CMK (cell line): ENCODE results near the gene SRGAP2C.
"Not testable (repeated sequence)": the region's sequence is repeated elsewhere in the genome, so short reads cannot be mapped to it uniquely, and the experiment has no call there.

Experiments
- DNase-seq: peaks from one replicate; pipeline ENCODE4 v3.0.0-alpha.2; 2010; ENCODE audit warnings: low read depth

SRGAP2C gene

GRCh38 chr1:121186191-121186590 lies 1.4 kb downstream of the SRGAP2C start:
- not testable (repeated sequence) for DNase-seq

GRCh38 chr1:121187914-121188313 lies 3.1 kb downstream of the SRGAP2C start:
- not testable (repeated sequence) for DNase-seq

GRCh38 chr1:121192512-121192911 lies 7.7 kb downstream of the SRGAP2C start:
- DNase-seq: not testable (repeated sequence)

- DNase-seq: not testable (repeated sequence)
Observed at GRCh38 chr1:121197095-121197882, 12.5 kb downstream of the SRGAP2C start.

GRCh38 chr1:121199763-121200162 lies 15.0 kb downstream of the SRGAP2C start:
- not testable (repeated sequence) for DNase-seq

GRCh38 chr1:121200232-121200631 lies 15.5 kb downstream of the SRGAP2C start:
- DNase-seq: not testable (repeated sequence)

GRCh38 chr1:121200985-121201981 lies 16.5 kb downstream of the SRGAP2C start:
- not testable (repeated sequence) for DNase-seq

- not testable (repeated sequence) for DNase-seq
Observed at GRCh38 chr1:121202986-121203385, 18.2 kb downstream of the SRGAP2C start.

GRCh38 chr1:121205786-121206711 lies 21.3 kb downstream of the SRGAP2C start:
- DNase-seq: not testable (repeated sequence)

GRCh38 chr1:121207328-121207727 lies 22.6 kb downstream of the SRGAP2C start:
- not testable (repeated sequence) for DNase-seq

- DNase-seq: not testable (repeated sequence)
Observed at GRCh38 chr1:121208375-121208774, 23.6 kb downstream of the SRGAP2C start.

- DNase-seq: not testable (repeated sequence)
Observed at GRCh38 chr1:121210778-121211177, 26.0 kb downstream of the SRGAP2C start.

- DNase-seq: peak; percentile 18
Observed at GRCh38 chr1:121213491-121213890, 28.7 kb downstream of the SRGAP2C start.

GRCh38 chr1:121214544-121215156 lies 29.9 kb downstream of the SRGAP2C start:
- DNase-seq: not testable (repeated sequence)

- not testable (repeated sequence) for DNase-seq
Observed at GRCh38 chr1:121215699-121216417, 31.1 kb downstream of the SRGAP2C start.

- DNase-seq: not testable (repeated sequence)
Observed at GRCh38 chr1:121216676-121217075, 31.9 kb downstream of the SRGAP2C start.

- not testable (repeated sequence) for DNase-seq
Observed at GRCh38 chr1:121221770-121222169, 37.0 kb downstream of the SRGAP2C start.

GRCh38 chr1:121224714-121225113 lies 39.9 kb downstream of the SRGAP2C start:
- DNase-seq: not testable (repeated sequence)

GRCh38 chr1:121226295-121226904 lies 41.6 kb downstream of the SRGAP2C start:
- DNase-seq: not testable (repeated sequence)

GRCh38 chr1:121226925-121227324 lies 42.1 kb downstream of the SRGAP2C start:
- DNase-seq: not testable (repeated sequence)
